NK-92 (cell line): ENCODE measurements around the gene EVA1C.
"Not testable (repeated sequence)": the region's sequence is repeated elsewhere in the genome, so short reads cannot be mapped to it uniquely, and the experiment has no call there.

Experiments
- DNase-seq: peaks from one replicate; lab custom pipeline; 2025; ENCODE audit not compliant: unreplicated experiment; lab: John Stamatoyannopoulos, UW

The EVA1C gene, protein sequence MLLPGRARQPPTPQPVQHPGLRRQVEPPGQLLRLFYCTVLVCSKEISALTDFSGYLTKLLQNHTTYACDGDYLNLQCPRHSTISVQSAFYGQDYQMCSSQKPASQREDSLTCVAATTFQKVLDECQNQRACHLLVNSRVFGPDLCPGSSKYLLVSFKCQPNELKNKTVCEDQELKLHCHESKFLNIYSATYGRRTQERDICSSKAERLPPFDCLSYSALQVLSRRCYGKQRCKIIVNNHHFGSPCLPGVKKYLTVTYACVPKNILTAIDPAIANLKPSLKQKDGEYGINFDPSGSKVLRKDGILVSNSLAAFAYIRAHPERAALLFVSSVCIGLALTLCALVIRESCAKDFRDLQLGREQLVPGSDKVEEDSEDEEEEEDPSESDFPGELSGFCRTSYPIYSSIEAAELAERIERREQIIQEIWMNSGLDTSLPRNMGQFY

DNA sequence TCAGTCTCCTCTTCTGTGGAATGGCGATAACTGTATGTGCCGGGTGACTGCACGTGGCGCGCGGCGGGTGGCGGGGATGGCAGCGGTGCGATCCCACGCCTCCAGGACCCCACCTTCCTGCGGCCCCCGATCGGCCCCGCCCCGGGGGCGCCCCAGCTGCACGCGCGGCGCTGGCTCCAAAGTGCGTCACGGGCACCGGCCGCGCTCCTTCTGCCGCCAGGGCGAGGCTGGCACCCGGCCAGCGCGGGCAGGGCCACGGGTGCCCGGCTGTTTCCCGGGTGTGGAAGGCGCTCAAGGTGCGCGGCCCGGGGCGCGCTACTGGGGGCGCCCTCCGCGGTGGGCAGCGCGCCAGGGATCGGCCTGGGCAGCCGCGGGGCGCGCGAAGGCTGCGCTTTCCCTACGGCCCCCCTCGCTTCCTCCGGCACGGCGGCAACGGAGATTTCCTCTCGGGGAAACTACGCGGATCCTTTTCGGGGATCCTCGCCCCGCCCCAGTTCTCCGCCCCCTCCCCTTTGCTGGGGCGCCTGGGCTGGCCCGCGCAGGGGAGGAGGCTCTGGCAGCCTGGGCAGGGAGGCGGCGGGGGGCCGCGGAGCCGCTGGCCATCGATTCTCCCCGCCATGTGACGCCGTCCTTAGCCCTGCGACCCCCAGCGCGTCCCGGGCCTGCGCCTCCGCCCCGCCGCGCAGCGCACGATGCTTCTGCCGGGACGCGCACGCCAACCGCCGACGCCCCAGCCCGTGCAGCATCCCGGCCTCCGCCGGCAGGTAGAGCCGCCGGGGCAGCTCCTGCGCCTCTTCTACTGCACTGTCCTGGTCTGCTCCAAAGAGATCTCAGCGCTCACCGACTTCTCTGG lies at the start of gene EVA1C:
Gene EVA1C, plus strand, starts transcription at position 545 of the 853 bp plus-strand sequence. Its CDS starts 148 bp downstream, at position 693.
- no peak for DNase-seq

DNA sequence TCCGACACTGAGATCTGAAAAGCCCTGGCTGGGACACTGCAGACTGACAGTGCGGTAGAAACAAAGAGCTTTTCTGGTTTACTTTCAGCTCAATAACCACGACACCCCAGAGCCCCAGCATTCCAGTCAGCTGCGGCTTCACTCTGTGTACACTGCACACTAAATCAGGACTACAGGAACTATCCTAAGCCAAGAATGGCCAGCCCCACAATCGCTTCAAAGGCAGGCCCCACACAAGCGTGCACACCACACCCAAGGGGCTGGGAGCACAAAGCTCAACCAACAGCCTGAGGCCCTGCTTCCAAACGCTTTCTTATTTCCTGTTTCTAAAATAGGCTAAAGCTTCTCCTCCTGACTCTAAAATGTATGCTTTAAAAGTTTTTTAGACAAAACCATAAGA lies 48.1 kb upstream of the EVA1C start:
- DNase-seq: no peak

DNA sequence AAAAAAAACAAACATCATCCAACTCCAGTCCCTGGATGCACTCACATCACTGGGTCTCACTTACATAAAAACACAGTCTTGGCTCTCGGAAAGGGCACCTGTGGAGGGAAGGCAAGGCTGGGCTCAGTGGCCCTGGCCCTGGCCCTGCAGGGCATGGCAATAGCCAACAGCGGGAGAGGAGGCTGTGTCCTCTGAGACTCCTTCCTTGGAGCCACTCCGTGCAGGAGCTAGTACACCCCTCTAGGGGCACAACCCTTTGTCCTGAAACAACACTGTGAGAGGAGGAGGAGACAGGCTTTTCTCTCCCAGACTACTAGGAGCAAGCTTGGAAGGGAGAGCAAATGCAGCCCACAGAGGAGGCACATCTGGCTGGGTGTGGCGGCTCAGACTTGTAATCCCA lies 47.7 kb upstream of the EVA1C start:
- DNase-seq: no peak

DNA sequence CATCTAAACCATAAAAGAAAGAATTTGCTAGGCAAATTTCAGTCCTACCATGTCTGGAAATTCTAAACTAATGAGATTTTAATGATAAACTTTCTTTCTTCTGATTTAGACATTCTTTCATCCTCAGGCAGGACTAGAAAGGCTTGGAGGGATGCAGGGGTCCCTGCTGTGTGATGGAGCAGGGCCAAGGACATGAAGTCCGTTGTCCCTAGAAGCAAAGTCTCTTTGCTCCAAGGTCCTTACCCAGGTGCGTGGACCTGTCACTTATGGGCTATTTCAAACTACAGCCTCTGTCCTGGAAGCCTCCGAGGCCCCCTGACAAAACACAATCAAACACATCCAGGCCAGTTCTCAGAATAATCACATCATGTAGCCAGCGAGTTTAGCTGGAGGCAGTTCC lies 46.3 kb upstream of the EVA1C start:
- DNase-seq: no peak

DNA sequence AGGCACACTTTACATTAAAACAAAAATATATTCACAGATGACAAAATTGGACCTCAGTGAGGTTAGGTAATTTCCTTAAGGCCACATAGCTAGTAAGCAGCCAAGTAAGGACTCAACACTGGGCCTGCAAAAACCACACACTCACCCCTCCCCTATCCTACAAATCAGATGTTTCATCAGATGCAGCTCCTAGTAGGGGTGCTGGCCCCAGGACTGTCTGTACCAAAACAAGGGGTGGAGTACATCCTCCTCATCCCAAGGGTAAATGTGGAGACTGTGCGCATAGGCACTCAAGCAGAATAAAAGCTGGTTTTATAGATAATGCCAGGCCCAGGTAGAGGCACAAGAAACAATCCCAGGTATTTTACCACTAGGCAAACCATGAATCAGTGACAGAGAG lies 45.3 kb upstream of the EVA1C start:
- DNase-seq: no peak

DNA sequence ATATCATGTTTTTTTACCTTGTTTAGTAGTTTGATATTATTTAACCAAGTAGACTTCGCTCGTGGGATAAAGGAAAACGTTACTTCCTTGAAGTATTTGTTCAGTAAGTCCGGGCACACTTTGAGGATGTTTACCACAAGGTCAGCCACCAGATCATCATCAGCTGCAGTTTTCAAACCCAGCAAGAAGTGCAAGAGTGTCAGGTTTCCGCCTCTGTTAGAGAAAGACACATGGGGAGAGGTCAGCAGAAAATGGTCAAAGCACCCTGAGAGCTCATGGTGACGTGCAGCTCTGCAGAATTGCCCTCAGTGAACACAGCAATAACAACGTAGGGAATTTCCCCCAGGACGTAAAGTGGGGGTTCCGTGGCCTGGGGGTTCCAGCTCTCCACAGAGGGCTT lies 44.1 kb upstream of the EVA1C start:
- no peak for DNase-seq

DNA sequence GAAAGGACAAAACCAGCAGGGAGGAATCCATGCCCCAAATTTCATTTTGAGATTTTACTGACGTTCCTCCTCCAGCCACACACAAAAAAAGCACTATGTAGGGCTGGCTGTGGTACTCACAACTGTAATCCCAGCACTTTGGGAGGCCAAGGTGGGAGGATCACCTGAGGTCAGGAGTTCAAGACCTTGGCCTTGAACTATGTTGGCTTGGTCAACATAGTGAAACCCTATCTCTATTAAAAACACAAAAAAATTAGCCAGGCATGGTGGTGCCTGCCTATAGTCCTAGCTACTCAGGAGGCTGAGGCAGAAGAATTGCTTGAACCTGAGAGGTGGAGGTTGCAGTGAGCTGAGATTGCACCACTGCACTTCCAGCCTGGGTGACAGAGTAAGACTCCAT lies 43.5 kb upstream of the EVA1C start:
- not testable (repeated sequence) for DNase-seq

DNA sequence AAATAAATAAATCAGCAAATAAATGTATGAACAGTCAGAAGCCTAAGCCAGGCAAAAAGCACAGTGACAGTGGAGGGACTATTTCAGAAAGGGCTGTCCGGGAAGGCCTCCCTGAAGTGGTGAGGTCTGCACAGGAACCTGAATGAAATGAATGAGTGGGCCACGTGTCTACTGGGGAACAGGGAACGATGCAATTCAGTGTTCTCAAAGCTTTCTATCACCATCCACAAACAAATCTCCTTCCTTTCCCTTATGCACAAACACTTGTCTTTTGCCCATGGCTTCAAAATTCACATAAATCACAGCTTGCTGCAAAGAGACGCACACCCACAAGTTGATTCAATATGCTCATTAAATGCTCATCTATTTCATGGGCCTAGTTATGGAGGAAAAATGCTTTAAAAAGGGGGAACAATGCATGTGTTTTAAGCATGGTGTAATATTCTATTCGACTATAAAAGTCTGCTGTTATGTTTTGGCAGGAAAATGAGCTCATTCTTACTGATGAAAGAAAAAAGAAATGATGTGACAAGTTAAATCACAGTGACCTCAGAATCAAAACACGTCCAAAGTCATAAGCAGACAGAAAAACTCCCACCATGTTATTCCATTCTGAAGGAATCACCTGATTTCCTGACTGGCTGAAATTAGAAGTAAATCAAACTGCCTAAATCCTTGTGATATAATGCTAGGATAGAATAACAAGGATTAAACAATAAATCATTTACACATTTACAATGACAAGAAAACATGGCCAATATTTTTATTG lies 41.3 kb upstream of the EVA1C start:
- DNase-seq: no peak

DNA sequence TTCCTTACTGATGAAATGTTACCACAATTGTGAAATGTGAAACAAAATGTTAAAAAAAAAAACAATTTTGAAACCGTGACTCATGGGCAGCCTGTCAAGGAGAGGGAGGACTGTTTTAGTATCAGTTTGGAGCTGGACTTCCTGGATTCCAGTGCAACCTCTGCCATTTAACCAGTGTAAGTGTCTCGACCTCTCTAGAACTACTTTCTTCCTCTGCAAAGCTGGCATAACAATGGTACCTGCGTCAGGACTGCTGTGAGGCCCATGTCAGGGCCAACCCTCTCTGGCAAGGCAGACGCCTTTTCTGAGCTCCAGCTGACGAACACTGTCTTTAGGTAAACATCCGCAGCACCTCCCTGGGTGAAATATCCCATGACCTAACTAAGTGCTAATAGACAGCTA lies 40.6 kb upstream of the EVA1C start:
- no peak for DNase-seq

DNA sequence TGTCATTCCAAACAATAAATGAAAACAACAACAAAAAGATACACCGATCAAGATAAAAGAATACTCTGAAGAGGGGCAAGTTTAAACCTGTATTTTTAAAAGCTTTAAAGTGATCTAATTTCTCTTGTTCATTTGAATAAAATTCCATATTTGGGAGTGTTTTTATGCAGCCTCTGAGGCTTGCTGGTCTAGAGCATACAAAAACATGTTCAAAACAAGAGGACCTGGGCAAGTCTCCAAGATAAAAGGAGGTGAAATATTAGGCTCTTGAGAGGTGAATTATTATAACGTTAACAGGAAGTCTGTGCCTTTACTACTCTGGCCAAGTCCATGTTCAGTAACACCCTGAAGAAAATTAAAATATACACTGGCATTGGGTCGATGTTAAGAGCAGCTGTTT lies 39.8 kb upstream of the EVA1C start:
- no peak for DNase-seq

DNA sequence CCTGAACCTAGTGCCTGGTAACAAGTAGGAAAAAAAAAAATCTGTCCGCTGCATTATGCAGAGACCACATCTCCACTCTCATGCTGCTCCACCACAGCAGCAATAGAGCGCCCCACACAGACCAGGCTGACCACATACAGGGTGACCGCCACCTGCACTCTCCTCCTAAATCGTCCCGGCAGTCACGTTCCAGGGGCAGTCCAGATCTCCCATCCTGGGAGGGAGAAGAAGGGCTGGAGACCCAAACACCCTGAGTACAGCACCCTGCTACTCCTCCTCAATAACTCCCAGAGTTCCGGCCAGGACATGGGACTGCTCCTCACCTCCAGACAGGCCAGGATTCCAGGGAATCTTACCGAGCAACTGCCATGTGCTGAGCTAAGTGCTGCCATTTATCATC lies 35.0 kb upstream of the EVA1C start:
- no peak for DNase-seq

DNA sequence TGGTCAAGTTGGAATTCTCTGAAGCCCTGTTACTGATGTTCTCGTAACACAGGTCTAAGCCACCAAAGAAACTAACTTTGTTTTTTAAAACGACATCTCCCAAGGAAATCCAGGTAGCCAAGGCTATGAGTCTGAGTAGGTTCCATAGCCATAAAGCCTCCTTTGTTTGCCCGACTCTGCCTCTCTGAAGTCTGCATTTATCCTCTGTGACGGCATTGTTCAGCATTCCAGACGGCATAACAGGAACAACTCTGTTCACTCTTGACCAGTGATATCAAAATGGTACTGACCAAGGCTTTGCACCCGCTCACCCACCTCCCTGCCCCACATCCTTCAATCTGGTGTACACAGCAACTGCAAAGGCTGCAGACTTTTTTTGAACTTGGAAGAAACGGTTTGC lies 34.5 kb upstream of the EVA1C start:
- DNase-seq: no peak

DNA sequence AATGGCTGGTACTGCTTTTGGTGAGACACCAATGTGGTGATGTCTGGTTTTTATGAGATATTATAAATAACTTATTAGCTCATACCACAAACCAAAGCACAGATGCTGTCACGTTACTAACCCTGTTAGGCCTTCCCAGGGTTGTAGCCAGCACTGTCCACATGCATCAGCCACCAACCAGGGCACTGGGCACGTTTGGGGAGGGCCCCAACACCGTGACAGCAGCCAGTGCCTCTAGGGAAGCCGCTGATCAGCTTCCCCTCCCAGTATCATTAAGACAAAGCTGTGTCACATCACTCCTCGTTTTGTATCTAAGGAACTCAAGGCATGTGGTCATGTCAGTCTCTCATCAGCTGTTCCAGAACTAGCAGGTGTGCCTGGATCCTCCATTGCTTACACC lies 33.5 kb upstream of the EVA1C start:
- no peak for DNase-seq

DNA sequence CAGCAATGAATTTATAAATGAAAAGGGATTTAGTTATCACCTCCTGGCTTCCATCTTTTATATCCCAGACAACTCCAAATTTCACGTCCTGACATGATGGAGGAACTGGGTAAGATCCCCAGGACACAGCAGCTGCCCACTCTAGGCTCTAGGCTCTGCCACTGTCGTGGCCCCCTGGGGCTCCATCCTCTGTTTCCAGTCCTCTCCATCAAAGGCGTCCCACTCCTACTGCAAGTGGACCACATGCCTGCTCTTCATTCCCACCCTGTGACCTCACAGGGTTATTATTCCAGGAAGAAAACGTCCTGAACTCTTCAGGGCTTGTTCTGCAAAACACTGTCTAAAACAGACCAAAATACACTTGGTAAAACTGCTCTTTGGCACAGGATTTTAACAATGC lies 31.6 kb upstream of the EVA1C start:
- DNase-seq: no peak

DNA sequence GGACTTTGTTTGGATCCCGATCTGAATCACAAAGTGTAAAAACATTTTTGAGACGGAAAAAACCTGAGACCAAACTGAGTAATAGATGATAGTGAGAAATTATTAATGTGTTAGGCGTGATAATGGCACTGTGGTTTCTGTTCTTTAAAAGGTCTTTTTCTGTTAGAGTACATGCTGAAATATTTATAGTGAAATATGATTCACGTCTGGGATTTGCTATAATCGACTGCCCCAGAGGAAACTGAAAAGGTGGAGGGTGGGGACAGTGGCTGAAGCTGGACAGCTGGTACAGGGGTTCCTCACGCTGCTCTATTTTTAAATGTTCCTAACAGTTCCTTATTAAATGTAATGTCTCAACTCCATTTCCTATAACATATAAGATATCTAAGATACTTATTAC lies 30.9 kb upstream of the EVA1C start:
- DNase-seq: no peak

DNA sequence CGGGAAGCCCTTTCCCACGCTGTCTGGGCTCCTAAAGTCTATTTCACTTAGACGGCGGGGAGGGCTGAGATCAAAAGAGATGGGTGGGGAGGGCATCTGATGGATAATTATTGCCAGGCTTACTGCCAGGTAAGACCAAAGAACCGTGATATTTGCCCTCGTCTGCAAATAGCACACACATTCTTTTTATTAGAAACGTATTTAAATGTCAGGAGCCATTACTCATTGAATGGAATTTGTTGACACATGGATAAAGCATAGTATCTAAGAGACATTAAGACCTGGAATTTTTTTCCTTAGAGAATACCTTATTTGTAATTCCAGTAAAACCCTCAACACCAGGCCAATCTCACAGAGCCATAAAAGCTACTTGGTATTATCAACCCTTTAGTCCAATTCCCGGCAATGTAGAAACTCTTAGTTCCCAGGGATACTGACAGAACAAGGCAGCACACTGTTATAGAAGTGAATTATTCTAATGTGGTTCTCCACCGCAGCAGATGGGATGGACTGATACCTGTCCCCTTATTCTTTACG lies 30.3 kb upstream of the EVA1C start:
- DNase-seq: no peak

DNA sequence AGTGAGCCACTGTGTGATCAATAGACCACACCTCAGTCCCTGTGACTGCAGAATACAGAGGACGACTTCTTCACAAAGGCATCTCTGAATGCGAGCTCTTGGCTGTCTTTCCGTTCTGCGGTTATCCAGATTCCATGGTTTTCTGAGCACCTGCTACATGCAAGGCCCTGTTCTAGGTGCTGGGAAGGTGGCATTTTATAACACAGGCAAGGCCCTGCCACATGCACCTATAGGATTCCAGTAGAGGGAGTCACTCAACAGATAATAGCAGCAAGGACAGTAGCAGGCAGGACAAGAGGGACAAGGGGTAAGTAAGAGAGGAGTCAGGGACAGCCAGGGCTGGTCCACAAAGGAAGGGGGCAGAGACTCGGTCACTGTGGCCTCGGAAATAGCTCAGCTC lies 28.7 kb upstream of the EVA1C start:
- no peak for DNase-seq

DNA sequence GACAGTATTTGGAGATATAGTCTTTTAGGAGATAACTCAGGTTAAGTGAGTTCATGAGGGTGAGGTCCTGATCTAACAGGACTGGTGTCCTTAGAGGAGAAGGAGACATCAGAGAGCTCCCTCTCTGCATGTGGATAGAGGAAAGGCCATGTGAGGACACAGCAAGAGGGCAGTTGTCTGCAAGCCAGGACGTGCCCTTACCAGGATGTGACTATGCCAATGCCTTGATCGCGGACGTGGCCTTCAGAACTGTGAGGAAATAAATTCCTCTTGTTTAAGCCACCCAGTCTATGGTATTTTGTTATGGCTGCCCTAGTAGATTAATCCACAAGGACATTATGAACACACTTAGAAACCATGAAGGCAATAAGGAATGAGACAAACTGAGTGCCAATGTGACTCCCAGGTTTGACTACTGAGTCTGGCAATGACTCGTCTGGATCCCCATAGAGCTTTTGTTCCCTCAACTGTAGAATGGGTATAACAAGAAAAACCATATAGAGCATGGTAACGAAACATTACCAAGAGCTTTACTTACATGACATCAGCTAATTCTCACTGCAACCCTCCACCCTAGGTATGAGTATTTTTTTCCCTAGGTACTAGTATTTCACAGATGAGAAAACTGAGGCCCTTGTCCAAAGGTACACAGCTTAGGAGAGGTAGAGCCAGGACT lies 26.2 kb upstream of the EVA1C start:
- DNase-seq: no peak

DNA sequence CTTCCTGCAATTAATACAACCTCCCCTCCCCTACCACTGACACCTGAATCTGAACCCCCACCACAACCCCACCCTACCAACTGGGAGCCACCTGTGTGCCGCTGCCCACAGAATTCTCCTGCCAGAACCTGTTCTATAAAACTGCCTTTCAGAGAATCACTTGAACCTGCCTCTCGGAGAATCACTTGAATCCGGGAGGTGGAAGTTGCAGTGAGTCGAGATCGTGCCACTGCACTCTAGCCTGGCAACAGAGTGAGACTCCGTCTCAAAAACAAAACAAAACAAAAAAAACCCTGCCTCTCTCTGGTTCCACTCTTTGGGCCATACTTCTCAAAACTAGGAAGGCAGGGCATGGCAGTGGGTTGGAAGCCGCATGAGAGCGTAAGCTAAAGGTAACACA lies 25.4 kb upstream of the EVA1C start:
- DNase-seq: no peak

DNA sequence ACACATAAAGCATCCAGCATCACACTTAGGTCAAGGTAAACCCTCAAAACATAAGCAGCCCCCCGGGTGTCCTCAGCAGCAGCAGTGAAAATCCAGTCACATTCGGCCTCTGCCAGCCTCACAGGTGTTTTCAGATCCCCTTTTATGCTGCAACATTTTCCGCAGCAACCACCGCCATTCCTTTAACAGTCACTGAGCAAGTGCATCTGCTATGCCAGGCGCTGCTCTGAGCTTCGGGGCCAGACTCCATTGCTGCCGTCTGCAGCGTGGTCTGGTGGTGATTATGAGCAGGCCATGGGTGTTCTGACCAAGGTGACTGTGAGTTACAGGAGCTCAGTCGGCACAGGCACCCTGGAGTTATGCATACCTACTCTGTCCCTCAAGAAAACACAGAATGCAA lies 24.2 kb upstream of the EVA1C start:
- DNase-seq: no peak
